ENCODE measurements around the gene DNAAF1. TPM values are rescaled to one million over a fixed set of nuclear protein-coding genes. Genes with fewer than 3 reads are reported as not detected.

The DNAAF1 gene
- total RNA-seq, 1 experiment from 2014 or later: not detected

- H3K27ac ChIP-seq (ENCODE audit: low read length): no peak overlapping the region
- 0 out of 2 replicates have a peak, but pooled peaks cover 3% of the 10 kb centered on the region for H3K27me3 ChIP-seq (ENCODE audit: control insufficient read depth, insufficient read depth, low read length)
- intact Hi-C loops (cut with micrococcal nuclease; ENCODE audit: unreplicated experiment) (no loop called here), in situ Hi-C loops (cut with HindIII; ENCODE audit: low pct_unique_long_range_greater_than_20kb, low sequenced_read_pairs) (no loop called here)
- H3K9me3 ChIP-seq (ENCODE audit: control insufficient read depth, insufficient read depth, low read depth, low read length): no peaks in the 10 kb centered on the region
- H3K36me3 ChIP-seq (ENCODE audit: control insufficient read depth, insufficient read depth, low read length): no peaks in the 10 kb centered on the region
- ChIA-PET POLR2A (no interaction called here), CTCF (no interaction called here)
- ATAC-seq (no peak), DNase-seq (ENCODE audit: low read depth, low spot score) (no peak)
- TF ChIP-seq CTCF (IDR thresholded peaks at IDR 0.05): no peak
- no peak for TF ChIP-seq SIN3A (IDR thresholded peaks at IDR 0.05; ENCODE audit: borderline replicate concordance, insufficient read depth, low read depth, low read length)
- no peak for TF ChIP-seq REST (IDR thresholded peaks at IDR 0.05; ENCODE audit: insufficient read depth in 1 of 2, low read depth in 2 of 2, low read length in 1 of 2)
- no peak for TF ChIP-seq TCF7L2 (IDR thresholded peaks at IDR 0.05; ENCODE audit: low read depth, low read length)
- no peak for TF ChIP-seq POLR2AphosphoS5 (IDR thresholded peaks at IDR 0.05; ENCODE audit: low read depth, low read length)
- no TSS peak for BruUV-seq (replicated peaks)
- no peak overlapping the region for H3K4me3 ChIP-seq (ENCODE audit: low read depth in 2 of 2, low read length in 2 of 2)
- no peaks in the 10 kb centered on the region; the same call in 1 of the 2 replicates for H3K4me1 ChIP-seq (ENCODE audit: control insufficient read depth, insufficient read depth, low read length)
Measured at GRCh38 chr16:84161037-84161436, 15.9 kb downstream of the DNAAF1 start.

GRCh38 chr16:84161801-84162200 is 16.7 kb downstream of the DNAAF1 start:
- ATAC-seq (no peak), DNase-seq (ENCODE audit: low read depth, low spot score) (no peak)
- H3K4me1 ChIP-seq (ENCODE audit: control insufficient read depth, insufficient read depth, low read length): no peaks in the 10 kb centered on the region; the same call in 1 of the 2 replicates
- no peak overlapping the region for H3K27ac ChIP-seq (ENCODE audit: low read length)
- TF ChIP-seq TCF7L2 (IDR thresholded peaks at IDR 0.05; ENCODE audit: low read depth, low read length) (no peak), CTCF (IDR thresholded peaks at IDR 0.05) (no peak), SIN3A (IDR thresholded peaks at IDR 0.05; ENCODE audit: borderline replicate concordance, insufficient read depth, low read depth, low read length) (no peak), POLR2AphosphoS5 (IDR thresholded peaks at IDR 0.05; ENCODE audit: low read depth, low read length) (no peak), REST (IDR thresholded peaks at IDR 0.05; ENCODE audit: insufficient read depth in 1 of 2, low read depth in 2 of 2, low read length in 1 of 2) (no peak)
- CTCF ChIA-PET: no interaction called here
- intact Hi-C loops (cut with micrococcal nuclease; ENCODE audit: unreplicated experiment) (no loop called here), in situ Hi-C loops (cut with HindIII; ENCODE audit: low pct_unique_long_range_greater_than_20kb, low sequenced_read_pairs) (no loop called here)
- H3K27me3 ChIP-seq (ENCODE audit: control insufficient read depth, insufficient read depth, low read length): 0 out of 2 replicates have a peak, but pooled peaks cover 3% of the 10 kb centered on the region
- H3K9me3 ChIP-seq (ENCODE audit: control insufficient read depth, insufficient read depth, low read depth, low read length): no peaks in the 10 kb centered on the region
- no TSS peak for BruUV-seq (replicated peaks)
- POLR2A ChIA-PET: no interaction called here
- H3K36me3 ChIP-seq (ENCODE audit: control insufficient read depth, insufficient read depth, low read length): no peaks in the 10 kb centered on the region
- no peak overlapping the region for H3K4me3 ChIP-seq (ENCODE audit: low read depth in 2 of 2, low read length in 2 of 2)
